HG02943 (cell line): ENCODE measurements around the gene UBE2L6.

ENCODE experiments used
- ATAC-seq: cut with Tn5 transposase; IDR thresholded peaks from one replicate; pipeline ENCODE4 v1.9.1; 2021; ENCODE audit warnings: mild to moderate bottlenecking, low read depth, moderate library complexity; ENCODE audit not compliant: unreplicated experiment

Gene UBE2L6

GRCh38 chr11:57501953-57502352 lies 65.5 kb downstream of the UBE2L6 start:
- no peak for ATAC-seq
